Prostate gland (tissue), 2 donors: Measurements from ENCODE around the gene ARFGAP1. TPM values are rescaled to one million over a fixed set of nuclear protein-coding genes. Genes with fewer than 3 reads are reported as not detected.

Source experiments
- DNase-seq: peaks from one replicate; pipeline ENCODE4 v3.0.0-alpha.2; 2019; ENCODE audit warnings: low spot score
- H3K27ac ChIP-seq, 2 donors: fragments of 200-600 bp; sonication (generic); 2 replicates each; pipeline ENCODE4 v1.5.1; 2017 to 2019
- H3K27me3 ChIP-seq: fragments of 200-600 bp; sonication (generic); replicated peaks from 2 replicates; pipeline ENCODE4 v1.5.1; 2019; ENCODE audit not compliant: insufficient read depth
- H3K36me3 ChIP-seq, 2 donors: fragments of 200-600 bp; sonication (generic); 1 replicate in 1 of 2; 2 replicates in 1 of 2; pipeline versions ENCODE4 v1.5.1 to v1.8.1; 2017 to 2019
- H3K4me1 ChIP-seq: fragments of 200-600 bp; sonication (generic); replicated peaks from 2 replicates; pipeline ENCODE4 v1.5.1; 2019
- H3K4me3 ChIP-seq, 2 donors: fragments of 200-600 bp; sonication (generic); 2 replicates each; pipeline ENCODE4 v1.5.1; 2017 to 2019
- H3K9me3 ChIP-seq: fragments of 200-600 bp; sonication (generic); 2 replicates; pipeline ENCODE4 v1.5.1; 2017
- CTCF ChIP-seq, 4 experiments: fragments of 200-600 bp in 2 of 4; fragments of 450-650 bp in 2 of 4; sonication (generic) in 2 of 4; IDR thresholded peaks; 1 replicate in 3 of 4; 2 replicates in 1 of 4; pipeline ENCODE4 v1.5.1; 2016 to 2019; ENCODE audit warnings: antibody characterized with exemption in 4 of 4, mild to moderate bottlenecking in 2 of 4, moderate library complexity in 2 of 4
- POLR2A ChIP-seq: fragments of 450-650 bp; IDR thresholded peaks from one replicate; pipeline ENCODE4 v1.6.1; 2016; ENCODE audit warnings: antibody characterized with exemption, mild to moderate bottlenecking
- POLR2AphosphoS5 ChIP-seq: sonication (generic); formaldehyde crosslinking; IDR thresholded peaks from one replicate; pipeline ENCODE4 v1.6.1; 2017; ENCODE audit warnings: antibody characterized with exemption
- WGBS: methylation state at CpG from one replicate; pipeline ENCODE4 v1.1.5; 2018; 5-methylcytosine and 5-hydroxymethylcytosine counted together
- intact Hi-C: fragments of 100-400 bp; cut with DNase I; formaldehyde crosslinking; loops from one replicate; pipeline ENCODE4 v1.14.2; 2022
- total RNA-seq, 2 donors: library from RNA; depleted of rRNA; stranded (reverse); fragments of >200 nt; gene quantifications; one replicate each; pipeline ENCODE4 v1.1.0, GENCODE V29; 2016

ARFGAP1 gene
- total RNA-seq, 2 donors from 2014 or later = 43.6 to 85.6 TPM

- intact Hi-C loops = no loop called here
- TF ChIP-seq POLR2AphosphoS5 (no peak), POLR2A (no peak), CTCF (IDR thresholded peaks at IDR 0.05) (no peak)
- H3K27ac ChIP-seq = no peak overlapping the region
Observed at GRCh38 chr20:63284083-63284440, 11.4 kb downstream of the ARFGAP1 start.

GRCh38 chr20:63284544-63284949 is 11.9 kb downstream of the ARFGAP1 start:
- H3K27ac ChIP-seq = no peak overlapping the region
- no peaks in the 10 kb centered on the region for H3K27me3 ChIP-seq
- intact Hi-C loops = no loop called here
- H3K36me3 ChIP-seq = peaks cover 4 to 10% of the 10 kb centered on the region in 2 donors
- no peak overlapping the region for H3K4me3 ChIP-seq
- TF ChIP-seq POLR2AphosphoS5 = no peak
- no peak for TF ChIP-seq CTCF (IDR thresholded peaks at IDR 0.05)
- TF ChIP-seq POLR2A = no peak
- no peak for DNase-seq
- no peaks in the 10 kb centered on the region for H3K4me1 ChIP-seq
- 91% methylated on average over 25 of the region's 25 CpGs for WGBS
- H3K9me3 ChIP-seq = no peaks in the 10 kb centered on the region

More at GRCh38 chr20:63284083-63284440, 11.4 kb downstream of the ARFGAP1 start:
- Histone ChIP-seq H3K9me3 (no peaks in the 10 kb centered on the region), H3K27me3 (no peaks in the 10 kb centered on the region), H3K36me3 (peaks cover 4 to 10% of the 10 kb centered on the region in 2 donors), H3K4me3 (no peak overlapping the region), H3K4me1 (no peaks in the 10 kb centered on the region)
- WGBS = 73% methylated on average over 14 of the region's 14 CpGs
- DNase-seq = no peak

- Histone ChIP-seq H3K4me3 (no peak overlapping the region), H3K9me3 (no peaks in the 10 kb centered on the region), H3K36me3 (peaks cover 4 to 10% of the 10 kb centered on the region in 2 donors), H3K4me1 (no peaks in the 10 kb centered on the region), H3K27me3 (no peaks in the 10 kb centered on the region), H3K27ac (no peak overlapping the region)
- intact Hi-C loops = no loop called here
- no peak for TF ChIP-seq POLR2AphosphoS5
- TF ChIP-seq CTCF (IDR thresholded peaks at IDR 0.05) = no peak
- no peak for TF ChIP-seq POLR2A
- no peak for DNase-seq
- WGBS = 81% methylated on average over 13 of the region's 13 CpGs
Observed at GRCh38 chr20:63284981-63285524, 12.4 kb downstream of the ARFGAP1 start.

- DNase-seq = no peak
- Histone ChIP-seq H3K4me3 (no peak overlapping the region), H3K36me3 (peaks cover 4 to 10% of the 10 kb centered on the region in 2 donors), H3K4me1 (no peaks in the 10 kb centered on the region), H3K27me3 (no peaks in the 10 kb centered on the region), H3K9me3 (no peaks in the 10 kb centered on the region), H3K27ac (no peak overlapping the region)
- 91% methylated on average over 43 of the region's 44 CpGs for WGBS
- TF ChIP-seq POLR2AphosphoS5 (no peak), CTCF (IDR thresholded peaks at IDR 0.05) (no peak), POLR2A (no peak)
- intact Hi-C loops = no loop called here
Observed at GRCh38 chr20:63285636-63286615, 13.3 kb downstream of the ARFGAP1 start.
